ENCODE data around the gene HKDC1.

The HKDC1 gene

GRCh38 chr10:69242040-69242851 is 22.1 kb downstream of the HKDC1 start:
- no peak for TF ChIP-seq REST (IDR thresholded peaks at IDR 0.05; ENCODE audit: insufficient read depth in 1 of 2, low read depth in 2 of 2, low read length in 2 of 2)
- TF ChIP-seq SIN3A (IDR thresholded peaks at IDR 0.05; ENCODE audit: borderline replicate concordance, insufficient read depth, low read length) = no peak
- no peak for TF ChIP-seq TAF1 (IDR thresholded peaks at IDR 0.05; ENCODE audit: borderline replicate concordance, insufficient read depth, low read length)
- no peak for TF ChIP-seq FOXP2 (optimal IDR thresholded peaks at IDR 0.05; ENCODE audit: borderline replicate concordance, extremely low read depth, extremely low read length, insufficient read depth)
- no peak for TF ChIP-seq POLR2AphosphoS5 (IDR thresholded peaks at IDR 0.05; ENCODE audit: low read depth, low read length)

- no peak for TF ChIP-seq TAF1 (IDR thresholded peaks at IDR 0.05; ENCODE audit: borderline replicate concordance, insufficient read depth, low read length)
Observed at GRCh38 chr10:69242852-69243212, 22.7 kb downstream of the HKDC1 start.

- no peak for TF ChIP-seq REST (IDR thresholded peaks at IDR 0.05; ENCODE audit: insufficient read depth in 1 of 2, low read depth in 2 of 2, low read length in 2 of 2)
- TF ChIP-seq SIN3A (IDR thresholded peaks at IDR 0.05; ENCODE audit: borderline replicate concordance, insufficient read depth, low read length) = no peak
- no peak for TF ChIP-seq FOXP2 (optimal IDR thresholded peaks at IDR 0.05; ENCODE audit: borderline replicate concordance, extremely low read depth, extremely low read length, insufficient read depth)
- no peak for TF ChIP-seq POLR2AphosphoS5 (IDR thresholded peaks at IDR 0.05; ENCODE audit: low read depth, low read length)
- TF ChIP-seq TAF1 (IDR thresholded peaks at IDR 0.05; ENCODE audit: borderline replicate concordance, insufficient read depth, low read length) = no peak
Observed at GRCh38 chr10:69243817-69244216, 23.7 kb downstream of the HKDC1 start.

- TF ChIP-seq TAF1 (IDR thresholded peaks at IDR 0.05; ENCODE audit: borderline replicate concordance, insufficient read depth, low read length) (no peak), REST (IDR thresholded peaks at IDR 0.05; ENCODE audit: insufficient read depth in 1 of 2, low read depth in 2 of 2, low read length in 2 of 2) (no peak), FOXP2 (optimal IDR thresholded peaks at IDR 0.05; ENCODE audit: borderline replicate concordance, extremely low read depth, extremely low read length, insufficient read depth) (no peak), SIN3A (IDR thresholded peaks at IDR 0.05; ENCODE audit: borderline replicate concordance, insufficient read depth, low read length) (no peak), POLR2AphosphoS5 (IDR thresholded peaks at IDR 0.05; ENCODE audit: low read depth, low read length) (no peak)
Observed at GRCh38 chr10:69246036-69246435, 25.9 kb downstream of the HKDC1 start.

- TF ChIP-seq POLR2AphosphoS5 (IDR thresholded peaks at IDR 0.05; ENCODE audit: low read depth, low read length) (no peak), REST (IDR thresholded peaks at IDR 0.05; ENCODE audit: insufficient read depth in 1 of 2, low read depth in 2 of 2, low read length in 2 of 2) (no peak), TAF1 (IDR thresholded peaks at IDR 0.05; ENCODE audit: borderline replicate concordance, insufficient read depth, low read length) (no peak), FOXP2 (optimal IDR thresholded peaks at IDR 0.05; ENCODE audit: borderline replicate concordance, extremely low read depth, extremely low read length, insufficient read depth) (no peak), SIN3A (IDR thresholded peaks at IDR 0.05; ENCODE audit: borderline replicate concordance, insufficient read depth, low read length) (no peak)
Observed at GRCh38 chr10:69246581-69247312, 26.6 kb downstream of the HKDC1 start.

Measured in PFSK-1 (cell line).